Left ventricle myocardium inferior (tissue), 1 donor: Measurements from ENCODE around the gene LEFTY2. TPM values are rescaled to one million over a fixed set of nuclear protein-coding genes. Genes with fewer than 3 reads are reported as not detected.

Experiments
- DNase-seq: peaks from one replicate; pipeline ENCODE4 v3.0.0-alpha.2; 2020
- H3K27ac ChIP-seq: fragments of 200-600 bp; replicated peaks from 2 replicates; pipeline ENCODE4 v1.8.0; 2021
- H3K27me3 ChIP-seq: fragments of 200-600 bp; 2 replicates; pipeline ENCODE4 v1.8.0; 2021; ENCODE audit warnings: low read depth
- H3K36me3 ChIP-seq: fragments of 200-600 bp; 2 replicates; pipeline ENCODE4 v1.8.0; 2021
- H3K4me1 ChIP-seq: fragments of 200-600 bp; 2 replicates; pipeline ENCODE4 v1.8.0; 2021
- H3K4me3 ChIP-seq: fragments of 200-600 bp; 2 replicates; pipeline ENCODE4 v1.8.0; 2021; ENCODE audit warnings: mild to moderate bottlenecking, moderate library complexity
- H3K9me3 ChIP-seq: fragments of 200-600 bp; replicated peaks from 2 replicates; pipeline ENCODE4 v1.8.0; 2021
- CTCF ChIP-seq: fragments of 200-600 bp; IDR thresholded peaks from 2 replicates; pipeline ENCODE4 v1.8.0; 2021; ENCODE audit warnings: antibody characterized with exemption, mild to moderate bottlenecking, borderline replicate concordance
- intact Hi-C: fragments of 100-400 bp; cut with micrococcal nuclease; formaldehyde crosslinking; loops from one replicate; pipeline ENCODE4 v1.11.0; 2022
- total RNA-seq: library from RNA; stranded (reverse); fragmentation: NEBNext Ultra II Directional; extraction: Animal tissue kit (Norgen Biotek cat#: 25700); gene quantifications from one replicate; pipeline ENCODE4 v1.2.1, GENCODE V29; 2021
- donor health status: DM: no; HTN: yes; CAD: no; lungs with severe emphysema.

LEFTY2 gene
- total RNA-seq, 1 donor from 2014 or later, result 0.69 TPM

- intact Hi-C loops, result no loop called here
- Histone ChIP-seq H3K4me1 (peaks cover 48% of the 10 kb centered on the region), H3K36me3 (peaks cover 23% of the 10 kb centered on the region)
Measured at GRCh38 chr1:225923692-225924555, 17.1 kb downstream of the LEFTY2 start, which contains the start of gene PYCR2. PYCR2 (minus strand) TSS chr1:225924250; CDS start chr1:225924110, 140 bp downstream.

GRCh38 chr1:225923381-225923691 lies 17.7 kb downstream of the LEFTY2 start:
- intact Hi-C loops, result no loop called here
- no peak for DNase-seq

More at GRCh38 chr1:225923692-225924555, 17.1 kb downstream of the LEFTY2 start, which contains the start of gene PYCR2:
- H3K9me3 ChIP-seq, result no peaks in the 10 kb centered on the region
- no peaks in the 10 kb centered on the region for H3K27me3 ChIP-seq
- no peak for TF ChIP-seq CTCF
- peak within 1 kb of the TSS; percentile 82 for H3K4me3 ChIP-seq
- DNase-seq, result peak; percentile 96
- H3K27ac ChIP-seq, result peak within 1 kb of the TSS; percentile 93

GRCh38 chr1:225921734-225922709 lies 19.0 kb downstream of the LEFTY2 start:
- Histone ChIP-seq H3K4me1 (peaks cover 48% of the 10 kb centered on the region), H3K27me3 (no peaks in the 10 kb centered on the region), H3K36me3 (peaks cover 26% of the 10 kb centered on the region), H3K27ac (no peak overlapping the region), H3K9me3 (no peaks in the 10 kb centered on the region), H3K4me3 (no peak overlapping the region)
- TF ChIP-seq CTCF, result no peak
- intact Hi-C loops, result no loop called here
- DNase-seq, result no peak

More at GRCh38 chr1:225923381-225923691, 17.7 kb downstream of the LEFTY2 start:
- peak overlapping the region; percentile 82 for H3K4me3 ChIP-seq
- H3K36me3 ChIP-seq, result peaks cover 26% of the 10 kb centered on the region
- no peak for TF ChIP-seq CTCF
- H3K27ac ChIP-seq, result peak overlapping the region; percentile 93
- no peaks in the 10 kb centered on the region for H3K27me3 ChIP-seq
- H3K9me3 ChIP-seq, result no peaks in the 10 kb centered on the region
- H3K4me1 ChIP-seq, result peaks cover 48% of the 10 kb centered on the region

- Histone ChIP-seq H3K4me3 (no peak overlapping the region), H3K27ac (peak overlapping the region; percentile 37), H3K9me3 (no peaks in the 10 kb centered on the region), H3K36me3 (peaks cover 35% of the 10 kb centered on the region), H3K27me3 (no peaks in the 10 kb centered on the region), H3K4me1 (peaks cover 47% of the 10 kb centered on the region)
- DNase-seq, result peak; percentile 73
- TF ChIP-seq CTCF, result no peak
- intact Hi-C loops, result no loop called here
Measured at GRCh38 chr1:225919906-225920305, 21.1 kb downstream of the LEFTY2 start.

- Histone ChIP-seq H3K9me3 (no peaks in the 10 kb centered on the region), H3K4me1 (peaks cover 34% of the 10 kb centered on the region), H3K4me3 (no peak overlapping the region), H3K36me3 (peaks cover 37% of the 10 kb centered on the region), H3K27me3 (no peaks in the 10 kb centered on the region), H3K27ac (no peak overlapping the region)
- DNase-seq, result no peak
- intact Hi-C loops, result no loop called here
- no peak for TF ChIP-seq CTCF
Measured at GRCh38 chr1:225918280-225918679, 22.7 kb downstream of the LEFTY2 start.
